ENCODE results near the gene C4orf50.
A peak's percentile ranks its signal among the peaks of the same experiment; 100 is the strongest.

Gene C4orf50

GRCh38 chr4:5893591-5893990 lies 124.6 kb downstream of the C4orf50 start:
- Mint-ChIP-seq H3K4me1 (peaks cover 50% of the 10 kb centered on the region), H3K27me3 (ENCODE audit: low read depth) (peaks cover 92% of the 10 kb centered on the region), H3K9me3 (peaks cover 13% of the 10 kb centered on the region), H3K4me3 (peak overlapping the region; percentile 58 to 82 (median 79)), H3K36me3 (ENCODE audit: low read depth) (no peaks in the 10 kb centered on the region), H3K27ac (no peak overlapping the region)
- TF ChIP-seq CTCF (IDR thresholded peaks at IDR 0.05; ENCODE audit: unreplicated experiment in 3 of 3) = no peak

GRCh38 chr4:5893004-5893580 lies 125.1 kb downstream of the C4orf50 start, which contains the start of gene CRMP1:
TSS of gene CRMP1 (minus strand) at chr4:5893086. CDS start at chr4:5892969, 117 bp downstream.
- peaks cover 48% of the 10 kb centered on the region for H3K4me1 Mint-ChIP-seq
- TF ChIP-seq CTCF (IDR thresholded peaks at IDR 0.05; ENCODE audit: unreplicated experiment in 3 of 3) = no peak
- H3K9me3 Mint-ChIP-seq = peaks cover 13% of the 10 kb centered on the region
- H3K27me3 Mint-ChIP-seq (ENCODE audit: low read depth) = peaks cover 87% of the 10 kb centered on the region
- H3K27ac Mint-ChIP-seq = no peak within 1 kb of the TSS
- peak within 1 kb of the TSS; percentile 77 to 89 (median 88) for H3K4me3 Mint-ChIP-seq
- no peaks in the 10 kb centered on the region for H3K36me3 Mint-ChIP-seq (ENCODE audit: low read depth)

GRCh38 chr4:5892323-5893003 lies 125.8 kb downstream of the C4orf50 start:
- H3K9me3 Mint-ChIP-seq = peaks cover 13% of the 10 kb centered on the region
- peak overlapping the region; percentile 77 to 89 (median 88) for H3K4me3 Mint-ChIP-seq
- H3K36me3 Mint-ChIP-seq (ENCODE audit: low read depth) = no peaks in the 10 kb centered on the region
- H3K27me3 Mint-ChIP-seq (ENCODE audit: low read depth) = peaks cover 81% of the 10 kb centered on the region
- H3K27ac Mint-ChIP-seq = no peak overlapping the region
- peaks cover 48% of the 10 kb centered on the region for H3K4me1 Mint-ChIP-seq
- no peak for TF ChIP-seq CTCF (IDR thresholded peaks at IDR 0.05; ENCODE audit: unreplicated experiment in 3 of 3)

GRCh38 chr4:5891563-5892322 lies 126.5 kb downstream of the C4orf50 start:
- H3K4me1 Mint-ChIP-seq = peaks cover 48% of the 10 kb centered on the region
- H3K36me3 Mint-ChIP-seq (ENCODE audit: low read depth) = no peaks in the 10 kb centered on the region
- TF ChIP-seq CTCF (IDR thresholded peaks at IDR 0.05; ENCODE audit: unreplicated experiment in 3 of 3) = no peak
- peaks cover 81% of the 10 kb centered on the region for H3K27me3 Mint-ChIP-seq (ENCODE audit: low read depth)
- no peak overlapping the region for H3K27ac Mint-ChIP-seq
- H3K4me3 Mint-ChIP-seq = peak overlapping the region; percentile 77 to 89 (median 88)
- H3K9me3 Mint-ChIP-seq = peaks cover 10% of the 10 kb centered on the region

GRCh38 chr4:5890063-5890727 lies 128.0 kb downstream of the C4orf50 start:
- no peak for TF ChIP-seq CTCF (IDR thresholded peaks at IDR 0.05; ENCODE audit: unreplicated experiment in 3 of 3)
- Mint-ChIP-seq H3K27me3 (ENCODE audit: low read depth) (peaks cover 81% of the 10 kb centered on the region), H3K36me3 (ENCODE audit: low read depth) (no peaks in the 10 kb centered on the region), H3K27ac (peak overlapping the region in 2 of 3 experiments; percentile 46 to 58), H3K9me3 (peaks cover 4% of the 10 kb centered on the region), H3K4me3 (peak overlapping the region; percentile 78 to 90 (median 89)), H3K4me1 (peaks cover 54% of the 10 kb centered on the region)

Measured in nephron (organoid).